ENCODE data around the gene DUSP22. TPM values are rescaled to one million over a fixed set of nuclear protein-coding genes. Genes with fewer than 3 reads are reported as not detected.

Gene DUSP22
- total RNA-seq, 1 donor from 2014 or later = 22.5 TPM

DNA sequence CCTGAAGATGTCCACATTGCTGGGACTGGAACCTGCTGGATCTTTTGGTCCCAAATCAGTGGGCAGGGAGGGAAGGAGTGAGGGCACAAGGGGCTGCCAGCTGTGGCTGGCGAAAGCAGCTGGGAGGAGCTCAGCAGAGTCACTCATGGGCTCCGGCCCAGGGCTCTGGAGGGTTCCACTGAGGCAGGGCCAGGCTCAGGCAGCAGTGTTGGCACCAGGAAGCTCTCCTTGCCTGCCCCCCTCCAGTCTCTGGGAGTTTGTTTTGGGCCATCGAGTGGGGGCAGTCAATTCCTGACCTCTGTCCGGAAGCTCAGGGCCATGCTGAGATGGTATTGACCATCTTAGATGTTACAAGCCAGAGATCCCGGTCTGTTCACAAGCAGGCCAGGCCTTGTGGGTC lies 60.2 kb downstream of the DUSP22 start:
- no peak overlapping the region for H3K4me3 Mint-ChIP-seq
- peaks cover 4% of the 10 kb centered on the region for H3K4me1 Mint-ChIP-seq
- no peaks in the 10 kb centered on the region for H3K27me3 Mint-ChIP-seq
- DNase-seq = no peak
- H3K27ac Mint-ChIP-seq = no peak overlapping the region
- intact Hi-C loops (cut with micrococcal nuclease) = no loop called here
- peaks cover 8% of the 10 kb centered on the region for H3K36me3 Mint-ChIP-seq (ENCODE audit: low read depth)
- H3K9me3 Mint-ChIP-seq = no peaks in the 10 kb centered on the region

DNA sequence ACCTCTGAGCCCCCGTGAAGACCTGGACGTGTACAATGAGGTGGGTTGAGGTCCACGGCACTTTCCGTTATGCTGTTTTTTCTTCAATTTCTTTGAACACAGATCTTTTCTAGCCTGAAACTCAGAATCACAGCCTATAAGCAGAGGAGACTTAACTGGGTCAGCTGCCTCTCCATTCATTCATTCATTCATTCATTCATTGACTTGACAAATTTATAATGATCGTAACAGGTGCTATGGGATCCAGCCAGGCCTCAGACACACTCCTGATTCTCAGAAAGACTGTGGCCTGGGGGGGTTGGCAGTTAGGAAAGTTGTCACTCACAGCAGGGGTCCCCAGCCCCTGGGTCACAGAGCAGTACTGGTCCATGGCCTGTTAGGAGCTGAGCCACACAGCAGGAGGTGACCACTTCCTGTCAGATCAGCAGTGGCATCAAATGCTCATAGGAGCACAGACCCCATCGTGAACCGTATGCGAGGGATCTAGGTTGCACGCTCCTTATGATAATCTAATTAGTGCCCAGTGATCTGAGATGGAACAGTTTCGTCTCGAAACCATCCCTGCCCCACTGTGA lies 60.7 kb downstream of the DUSP22 start:
- intact Hi-C loops (cut with micrococcal nuclease) = no loop called here
- H3K4me1 Mint-ChIP-seq = peaks cover 4% of the 10 kb centered on the region
- no peak overlapping the region for H3K27ac Mint-ChIP-seq

DNA sequence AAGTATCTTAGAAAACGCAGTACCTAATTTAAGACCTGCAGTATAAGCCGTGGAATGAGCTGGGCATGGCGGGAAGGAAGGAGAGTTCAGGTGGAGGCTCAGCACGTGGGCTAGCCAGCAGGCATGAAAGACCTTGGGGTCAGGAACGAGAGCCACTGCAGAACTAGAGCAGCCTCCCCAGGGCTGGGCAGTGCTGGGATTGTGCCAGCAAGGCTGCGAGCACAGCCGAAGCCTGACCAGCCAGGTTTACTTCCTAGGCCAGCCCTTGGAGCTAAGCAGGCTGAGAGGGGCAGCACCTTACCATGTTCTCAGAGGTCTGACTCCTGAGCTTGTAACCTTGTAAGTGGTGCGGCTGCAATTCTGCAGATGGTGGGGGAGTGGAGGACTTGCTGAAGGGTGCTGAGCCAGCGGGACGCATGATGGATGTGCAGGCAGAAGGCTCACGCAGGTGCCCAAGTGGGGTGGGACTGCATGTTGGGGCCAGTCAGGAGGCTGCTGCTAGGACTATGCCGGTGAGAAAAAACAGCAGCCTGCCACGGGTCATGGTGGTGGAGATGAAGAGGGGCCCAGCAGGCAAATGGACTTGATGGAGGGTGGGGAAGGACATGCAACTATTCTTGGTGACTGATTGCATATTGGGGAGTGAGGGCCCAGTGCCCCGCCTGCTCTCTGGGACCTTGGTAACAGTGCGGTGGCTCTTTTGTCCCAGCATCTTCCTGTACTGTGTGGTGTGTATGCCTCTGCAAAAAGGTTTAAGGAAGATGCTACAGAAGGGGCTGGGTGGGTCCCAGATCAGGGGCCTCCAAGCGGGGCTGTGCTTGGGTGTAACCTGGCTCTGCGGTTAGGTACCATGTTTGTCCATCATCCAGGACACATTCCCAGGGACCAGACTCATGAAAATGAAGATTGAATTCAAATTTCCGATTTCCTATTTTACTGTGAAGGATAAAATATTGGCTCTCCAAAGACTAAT lies 61.6 kb downstream of the DUSP22 start:
- peaks cover 4% of the 10 kb centered on the region for H3K4me1 Mint-ChIP-seq
- H3K27me3 Mint-ChIP-seq = no peaks in the 10 kb centered on the region
- no peak overlapping the region for H3K27ac Mint-ChIP-seq
- intact Hi-C loops (cut with micrococcal nuclease) = no loop called here
- no peak overlapping the region for H3K4me3 Mint-ChIP-seq
- no peak for DNase-seq
- no peaks in the 10 kb centered on the region for H3K9me3 Mint-ChIP-seq
- H3K36me3 Mint-ChIP-seq (ENCODE audit: low read depth) = peaks cover 4% of the 10 kb centered on the region

More for the DNA sequence above, 60.7 kb downstream of the DUSP22 start:
- H3K9me3 Mint-ChIP-seq = no peaks in the 10 kb centered on the region
- H3K4me3 Mint-ChIP-seq = no peak overlapping the region
- DNase-seq = no peak
- peaks cover 5% of the 10 kb centered on the region for H3K36me3 Mint-ChIP-seq (ENCODE audit: low read depth)
- H3K27me3 Mint-ChIP-seq = no peaks in the 10 kb centered on the region

DNA sequence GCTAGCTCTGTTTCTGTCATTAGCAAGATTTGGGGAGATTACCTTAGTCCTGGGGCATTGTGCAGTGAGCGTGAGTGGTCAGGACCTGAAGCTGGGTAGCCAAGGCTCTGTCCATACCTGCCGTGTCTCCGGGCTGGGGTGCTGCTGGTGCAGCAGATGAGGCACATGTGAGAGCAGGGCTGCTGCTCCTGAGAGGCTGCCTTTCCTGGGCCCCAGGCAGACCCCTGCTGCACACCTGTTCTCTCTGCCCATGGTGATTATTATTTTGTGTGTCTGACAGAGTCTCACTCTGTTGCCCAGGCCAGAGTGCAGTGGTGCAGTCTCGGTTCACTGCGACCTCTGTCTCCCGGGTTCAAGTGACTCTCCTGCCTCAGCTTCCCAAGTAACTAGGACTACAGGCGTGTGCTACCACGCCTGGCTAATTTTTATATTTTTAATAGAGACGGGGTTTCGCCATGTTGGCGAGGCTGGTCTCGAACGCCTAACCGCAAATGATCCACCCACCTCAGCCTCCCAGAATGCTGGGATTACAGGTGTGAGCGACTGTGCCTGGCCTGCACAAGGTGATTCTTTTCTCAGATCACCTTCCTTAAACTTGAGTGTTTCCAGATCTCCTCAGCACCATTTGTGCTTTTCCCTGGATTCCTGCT lies 62.5 kb downstream of the DUSP22 start:
- no peaks in the 10 kb centered on the region for H3K27me3 Mint-ChIP-seq
- H3K4me3 Mint-ChIP-seq = no peak overlapping the region
- H3K4me1 Mint-ChIP-seq = peaks cover 4% of the 10 kb centered on the region
- peaks cover 2% of the 10 kb centered on the region for H3K36me3 Mint-ChIP-seq (ENCODE audit: low read depth)
- no peaks in the 10 kb centered on the region for H3K9me3 Mint-ChIP-seq
- H3K27ac Mint-ChIP-seq = no peak overlapping the region
- DNase-seq = no peak
- intact Hi-C loops (cut with micrococcal nuclease) = no loop called here

DNA sequence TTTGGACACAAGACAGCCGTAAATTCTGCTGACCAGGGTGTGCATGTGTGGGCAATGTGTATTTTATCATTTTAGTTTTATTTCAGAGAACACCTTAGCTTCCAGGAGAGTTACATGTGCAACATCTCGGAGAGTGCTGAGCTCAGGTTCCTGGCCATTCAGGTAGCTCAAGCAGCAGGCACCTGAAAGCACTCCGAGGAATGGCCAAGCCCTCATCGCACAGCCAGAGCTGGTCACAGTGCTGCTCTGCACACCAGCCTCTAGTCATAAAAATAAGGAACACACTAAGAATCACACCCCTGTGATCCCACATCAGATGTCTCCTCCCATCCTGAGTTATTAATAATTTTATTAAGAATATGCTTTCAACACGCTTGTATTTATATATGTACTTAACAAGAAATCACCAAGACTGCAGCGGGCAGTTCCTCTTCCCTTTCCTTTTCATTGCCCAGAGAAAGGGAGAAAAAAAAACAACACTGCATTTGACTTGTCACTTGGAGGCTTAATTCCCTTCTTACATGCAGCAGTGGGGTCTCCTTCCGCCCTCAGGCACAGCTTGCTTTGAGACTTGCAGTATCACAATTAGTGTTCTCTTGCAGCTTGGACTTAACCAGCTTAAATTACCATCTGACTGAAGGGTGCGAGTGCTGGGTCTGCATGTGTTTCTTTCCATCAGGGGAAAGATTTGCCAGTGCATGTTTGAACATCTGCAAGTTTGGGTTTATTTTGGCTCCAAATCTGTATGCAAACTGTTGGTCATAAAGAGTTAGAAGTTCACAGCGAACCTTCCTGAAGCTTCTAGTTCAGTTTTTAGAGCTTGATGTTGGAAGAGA lies 63.3 kb downstream of the DUSP22 start:
- no peak for DNase-seq
- Mint-ChIP-seq H3K4me3 (no peak overlapping the region), H3K27ac (peak overlapping the region; percentile 35)

DNA sequence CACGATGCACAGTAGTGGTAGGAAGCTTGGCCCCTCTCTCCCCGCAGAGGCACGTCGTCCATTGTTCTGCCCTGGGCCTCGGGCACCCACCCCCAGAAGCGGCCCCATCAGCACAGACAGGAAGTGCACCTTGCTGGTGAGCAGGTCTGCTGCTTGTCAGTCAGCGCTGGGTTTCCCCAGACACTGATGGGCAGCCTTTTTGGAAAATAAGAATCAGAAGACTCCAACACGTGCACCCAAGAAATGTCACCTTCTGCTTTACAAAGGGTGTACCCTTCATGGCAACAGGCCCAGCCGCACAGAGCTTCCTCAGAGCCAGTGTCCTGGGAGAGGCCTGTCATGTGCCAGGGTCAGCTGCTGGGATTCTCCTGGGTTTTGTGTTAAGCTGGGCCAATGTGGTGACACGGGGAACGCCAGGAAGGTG lies 64.6 kb downstream of the DUSP22 start:
- no peaks in the 10 kb centered on the region for H3K9me3 Mint-ChIP-seq
- H3K4me1 Mint-ChIP-seq = peaks cover 4% of the 10 kb centered on the region
- no peak for DNase-seq
- H3K36me3 Mint-ChIP-seq (ENCODE audit: low read depth) = no peaks in the 10 kb centered on the region
- peak overlapping the region; percentile 37 for H3K27ac Mint-ChIP-seq
- intact Hi-C loops (cut with micrococcal nuclease) = no loop called here
- no peak overlapping the region for H3K4me3 Mint-ChIP-seq
- no peaks in the 10 kb centered on the region for H3K27me3 Mint-ChIP-seq

More for the DNA sequence above, 63.3 kb downstream of the DUSP22 start:
- H3K27me3 Mint-ChIP-seq = no peaks in the 10 kb centered on the region
- intact Hi-C loops (cut with micrococcal nuclease) = no loop called here
- peaks cover 2% of the 10 kb centered on the region for H3K36me3 Mint-ChIP-seq (ENCODE audit: low read depth)
- H3K4me1 Mint-ChIP-seq = peaks cover 4% of the 10 kb centered on the region
- no peaks in the 10 kb centered on the region for H3K9me3 Mint-ChIP-seq

DNA sequence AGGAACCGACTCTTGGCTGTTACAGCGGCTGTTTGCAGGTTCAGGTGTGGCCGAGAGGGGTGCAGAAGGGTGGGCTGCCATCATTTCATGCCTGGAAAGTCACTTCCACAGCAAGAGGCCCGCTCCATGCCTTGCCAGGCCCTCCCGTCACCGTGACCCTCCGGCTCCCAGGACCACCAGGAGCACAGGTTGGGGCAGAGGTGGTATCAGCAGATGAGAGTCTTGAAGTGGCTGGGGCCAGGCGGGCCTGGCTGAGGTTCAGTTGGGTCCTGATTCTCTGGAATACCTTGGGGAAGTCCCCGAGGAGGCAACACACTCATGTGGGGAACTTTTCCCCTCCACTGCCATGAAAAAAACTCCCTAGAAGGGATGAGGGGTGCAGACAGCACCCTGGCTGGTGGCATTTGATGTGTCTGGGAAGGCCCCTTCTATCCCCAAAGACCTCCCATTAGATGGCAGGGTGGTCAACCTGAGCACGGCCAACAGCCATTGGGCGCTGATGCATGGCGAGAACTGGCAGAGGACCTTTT lies 65.0 kb downstream of the DUSP22 start:
- DNase-seq = no peak
- Mint-ChIP-seq H3K36me3 (ENCODE audit: low read depth) (no peaks in the 10 kb centered on the region), H3K27ac (no peak overlapping the region), H3K4me1 (peaks cover 4% of the 10 kb centered on the region), H3K4me3 (no peak overlapping the region), H3K27me3 (no peaks in the 10 kb centered on the region), H3K9me3 (no peaks in the 10 kb centered on the region)
- intact Hi-C loops (cut with micrococcal nuclease) = no loop called here

DNA sequence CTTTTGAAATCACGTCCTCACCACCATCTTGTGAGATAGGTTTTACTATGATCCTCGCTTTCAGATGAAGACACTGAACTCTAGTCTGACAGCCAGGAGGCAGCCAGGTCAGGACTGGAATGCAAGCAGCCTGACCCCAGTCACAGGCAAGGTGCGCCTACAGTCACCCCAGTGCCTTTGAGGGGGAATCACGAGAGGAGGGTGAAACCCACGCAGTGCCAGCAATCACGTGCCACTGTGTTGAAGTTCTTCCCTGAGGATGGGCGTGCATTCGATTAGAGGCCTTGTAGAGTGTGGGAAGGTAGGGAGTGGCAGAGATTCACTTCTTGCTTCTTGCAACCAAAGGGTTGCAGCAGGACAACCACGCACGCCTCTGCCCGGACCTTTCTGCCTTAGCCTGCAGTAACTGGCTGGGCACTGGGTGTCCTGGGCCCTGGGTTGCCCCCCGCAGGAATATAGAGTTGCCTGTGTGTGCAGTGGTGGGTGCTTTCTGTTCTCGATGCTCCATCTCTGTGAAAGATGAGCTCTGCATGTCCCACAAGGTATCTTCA lies 65.6 kb downstream of the DUSP22 start:
- intact Hi-C loops (cut with micrococcal nuclease) = no loop called here
- H3K9me3 Mint-ChIP-seq = no peaks in the 10 kb centered on the region
- no peaks in the 10 kb centered on the region for H3K27me3 Mint-ChIP-seq
- no peak overlapping the region for H3K27ac Mint-ChIP-seq
- H3K4me3 Mint-ChIP-seq = no peak overlapping the region
- DNase-seq = no peak
- H3K36me3 Mint-ChIP-seq (ENCODE audit: low read depth) = no peaks in the 10 kb centered on the region
- H3K4me1 Mint-ChIP-seq = peaks cover 4% of the 10 kb centered on the region

DNA sequence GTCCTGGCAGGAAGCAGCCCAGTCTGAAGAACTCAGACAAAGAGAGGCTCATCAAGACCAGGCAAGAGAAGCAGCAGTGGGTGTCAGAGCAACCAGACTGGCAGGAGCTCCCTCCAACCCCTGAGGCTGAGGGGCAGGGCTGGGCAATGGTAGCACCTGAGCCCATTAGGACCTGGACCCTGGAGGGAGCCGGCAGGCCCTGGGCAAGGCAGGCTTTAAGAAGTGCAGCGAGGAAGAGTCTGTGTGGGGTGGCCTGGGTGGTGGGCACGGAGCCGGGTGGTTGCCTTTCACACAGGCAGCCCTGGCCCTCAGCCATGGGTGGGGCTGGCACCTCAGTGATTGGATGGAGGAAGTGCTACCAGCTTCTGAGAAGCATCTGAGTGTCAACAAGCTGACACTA lies 66.1 kb downstream of the DUSP22 start:
- peaks cover 4% of the 10 kb centered on the region for H3K4me1 Mint-ChIP-seq

DNA sequence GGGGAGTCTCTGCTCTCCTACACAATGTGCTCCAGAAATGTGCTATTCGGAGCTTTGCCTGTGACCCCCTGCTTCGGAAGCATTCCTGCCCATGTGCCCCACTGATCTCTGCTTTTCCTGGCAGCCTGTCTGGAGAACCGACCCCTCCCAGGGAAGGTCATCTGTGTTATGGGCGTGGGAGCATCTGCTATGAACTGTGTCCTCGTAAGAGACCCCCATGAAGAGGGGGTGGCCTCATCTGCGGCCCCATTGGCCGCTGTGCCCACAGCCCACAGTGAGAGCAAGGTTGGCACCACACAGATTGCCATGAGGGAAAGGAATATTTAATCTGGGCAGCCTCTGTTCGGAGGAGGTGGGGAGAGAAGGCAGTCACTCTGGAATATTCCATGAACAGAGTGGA lies 66.6 kb downstream of the DUSP22 start:
- no peak for DNase-seq
- Mint-ChIP-seq H3K4me3 (no peak overlapping the region), H3K27me3 (no peaks in the 10 kb centered on the region), H3K9me3 (peaks cover under 1% of the 10 kb centered on the region), H3K36me3 (ENCODE audit: low read depth) (no peaks in the 10 kb centered on the region), H3K4me1 (peaks cover 4% of the 10 kb centered on the region), H3K27ac (no peak overlapping the region)
- intact Hi-C loops (cut with micrococcal nuclease) = no loop called here

More for the DNA sequence above, 66.1 kb downstream of the DUSP22 start:
- Mint-ChIP-seq H3K27ac (no peak overlapping the region), H3K36me3 (ENCODE audit: low read depth) (no peaks in the 10 kb centered on the region), H3K27me3 (no peaks in the 10 kb centered on the region), H3K9me3 (no peaks in the 10 kb centered on the region), H3K4me3 (no peak overlapping the region)
- intact Hi-C loops (cut with micrococcal nuclease) = no loop called here
- DNase-seq = no peak

DNA sequence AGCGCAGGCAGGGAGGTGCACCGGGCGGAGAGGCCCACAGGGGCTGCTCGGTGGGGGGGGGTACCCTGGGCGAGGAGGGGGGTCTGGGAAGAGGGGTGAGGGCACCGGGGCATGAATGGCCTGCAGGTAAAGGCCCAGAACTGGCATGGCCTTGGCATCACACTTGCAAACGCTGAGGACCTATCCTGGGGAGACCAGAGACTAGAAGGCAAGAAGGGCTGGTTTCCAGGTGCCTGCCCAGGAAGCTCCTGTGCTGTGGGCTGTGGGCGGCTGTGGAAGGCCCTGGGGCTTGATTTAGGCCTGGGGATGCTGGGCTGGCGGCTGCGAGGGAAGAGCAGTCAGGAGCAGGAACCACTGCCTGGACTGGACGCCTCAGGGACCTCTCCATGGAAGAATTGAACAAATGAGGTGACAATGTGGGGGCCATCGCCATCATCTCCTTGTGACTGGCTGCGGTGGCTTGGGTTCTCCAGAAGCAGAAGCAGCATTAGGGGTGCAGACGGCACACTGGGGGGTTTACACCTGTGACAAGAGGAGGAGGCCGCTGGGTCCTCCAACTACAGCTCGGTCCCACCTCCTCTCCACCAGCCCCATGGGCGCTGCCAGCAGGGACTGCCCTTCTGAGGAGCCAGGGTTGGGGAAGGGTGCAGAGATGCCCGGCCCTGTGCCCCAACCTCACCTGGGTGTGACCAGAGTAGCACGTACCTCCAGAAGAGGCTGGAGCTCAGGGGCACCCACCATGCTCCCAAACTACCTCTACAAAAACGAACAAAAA lies 67.2 kb downstream of the DUSP22 start:
- no peak for DNase-seq
- intact Hi-C loops (cut with micrococcal nuclease) = no loop called here
- Mint-ChIP-seq H3K4me1 (peaks cover 4% of the 10 kb centered on the region), H3K27ac (no peak overlapping the region), H3K4me3 (no peak overlapping the region), H3K27me3 (peaks cover 3% of the 10 kb centered on the region), H3K9me3 (peaks cover 6% of the 10 kb centered on the region), H3K36me3 (ENCODE audit: low read depth) (no peaks in the 10 kb centered on the region)

DNA sequence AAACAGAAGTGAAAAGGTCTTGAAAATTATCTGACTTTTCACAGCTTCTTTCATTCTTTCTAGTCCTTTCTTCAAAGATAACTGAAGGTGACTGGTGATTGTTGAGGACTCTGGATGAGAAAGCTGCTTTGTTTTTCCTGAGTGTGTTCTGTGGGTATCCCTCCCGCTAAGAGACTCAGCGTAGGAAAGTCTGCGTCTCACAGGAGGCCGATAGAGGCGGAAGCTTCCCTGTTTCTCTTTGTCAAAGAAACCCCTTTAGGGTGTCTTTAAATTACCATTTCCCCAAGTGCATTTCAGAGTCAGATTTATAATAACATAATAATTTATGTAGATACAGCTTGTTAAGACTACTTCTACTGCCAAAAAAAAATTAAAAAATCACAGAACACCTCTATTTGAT lies 68.1 kb downstream of the DUSP22 start:
- intact Hi-C loops (cut with micrococcal nuclease) = no loop called here
- no peaks in the 10 kb centered on the region for H3K36me3 Mint-ChIP-seq (ENCODE audit: low read depth)
- H3K4me3 Mint-ChIP-seq = no peak overlapping the region
- H3K27ac Mint-ChIP-seq = no peak overlapping the region
- peaks cover 3% of the 10 kb centered on the region for H3K27me3 Mint-ChIP-seq
- H3K9me3 Mint-ChIP-seq = peaks cover 6% of the 10 kb centered on the region
- H3K4me1 Mint-ChIP-seq = peaks cover 4% of the 10 kb centered on the region
- DNase-seq = no peak
